Activated T-cell treated with anti-CD3 and anti-CD28 coated beads for 4 hours (primary cell): ENCODE data around the gene TIMP4.

ENCODE experiments used
- DNase-seq: peaks from one replicate; pipeline ENCODE4 v3.0.0-alpha.2; 2020

TIMP4 gene

DNA sequence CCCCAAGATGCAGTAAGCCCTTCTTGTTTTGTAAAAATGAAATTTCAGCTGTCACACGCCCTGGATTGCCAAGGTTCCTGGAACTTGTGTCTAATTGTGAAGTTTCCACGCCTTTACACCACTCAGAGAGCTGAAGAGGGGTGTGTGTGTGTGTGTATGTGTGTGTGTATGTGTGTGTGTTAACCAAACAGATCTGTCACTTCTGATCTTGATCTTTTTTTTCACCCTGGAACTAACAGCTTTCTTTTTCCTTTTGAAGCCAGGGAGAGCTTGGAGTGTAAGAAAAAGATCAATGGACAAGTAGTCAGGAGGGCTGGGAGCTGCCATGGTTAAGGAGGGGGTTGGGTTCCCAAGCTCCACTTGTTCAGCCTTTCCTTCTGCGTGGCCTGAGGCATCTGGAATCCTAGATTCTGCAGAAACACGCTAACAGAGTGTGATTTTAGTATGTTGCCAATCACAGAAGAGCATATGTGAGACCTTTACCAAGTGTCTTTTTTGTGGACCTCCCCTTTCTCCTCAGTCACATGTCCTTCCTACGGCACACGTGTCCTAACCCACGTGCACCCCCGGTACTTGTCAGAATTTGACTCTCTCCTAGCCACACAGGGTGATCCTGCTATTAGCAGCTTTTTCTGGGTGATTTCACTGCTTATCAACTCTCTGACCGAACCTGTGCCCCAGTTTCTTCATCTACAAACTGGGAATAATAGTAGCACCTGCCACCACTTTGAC lies 11.5 kb downstream of the TIMP4 start:
- no peak for DNase-seq

DNA sequence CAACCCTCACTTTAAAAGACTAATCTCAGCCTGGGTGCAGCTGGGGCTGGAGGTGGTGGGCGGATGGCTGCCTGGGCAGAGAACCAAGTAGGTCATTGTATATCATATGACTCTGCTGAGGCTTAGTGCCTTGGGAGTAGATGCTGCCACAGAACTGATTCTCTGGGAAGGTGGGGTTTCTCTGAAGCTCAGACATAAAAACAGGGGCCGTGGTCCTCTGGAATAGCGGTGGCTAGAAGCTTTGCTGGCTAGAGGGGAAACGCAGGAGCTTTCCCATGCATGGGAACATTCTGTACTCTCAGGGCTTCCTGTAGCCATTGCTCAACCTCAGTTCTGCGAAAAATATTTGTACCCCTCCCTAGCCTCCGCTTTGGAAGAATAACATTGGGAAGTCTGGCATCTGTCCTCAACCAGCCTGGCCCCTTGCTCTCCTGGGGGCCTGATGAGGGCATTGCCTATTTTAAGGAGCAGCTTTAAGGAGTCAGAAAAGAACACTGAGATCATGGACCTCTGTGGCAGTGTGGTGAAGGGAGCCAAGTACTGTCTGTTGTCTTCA lies 14.7 kb downstream of the TIMP4 start:
- DNase-seq, result no peak

DNA sequence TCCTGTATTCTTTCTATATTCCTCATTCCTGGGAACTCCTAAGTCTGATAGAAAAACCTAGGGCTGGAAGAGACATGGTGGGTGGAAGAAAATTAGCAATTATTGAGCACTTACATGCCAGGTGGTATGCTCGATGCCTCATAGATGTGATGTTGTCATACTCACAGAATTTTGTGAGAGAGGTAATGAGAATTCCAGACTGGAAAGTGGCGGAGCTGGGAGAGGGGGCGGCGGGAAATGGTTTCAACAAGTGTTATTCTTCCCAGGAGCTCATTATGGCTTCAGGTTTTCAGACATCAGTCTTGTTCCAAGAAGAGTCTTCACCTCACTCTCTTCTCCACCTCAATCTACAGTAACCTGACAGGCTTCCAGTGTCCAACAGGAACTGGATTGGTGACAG lies 16.2 kb downstream of the TIMP4 start:
- no peak for DNase-seq

DNA sequence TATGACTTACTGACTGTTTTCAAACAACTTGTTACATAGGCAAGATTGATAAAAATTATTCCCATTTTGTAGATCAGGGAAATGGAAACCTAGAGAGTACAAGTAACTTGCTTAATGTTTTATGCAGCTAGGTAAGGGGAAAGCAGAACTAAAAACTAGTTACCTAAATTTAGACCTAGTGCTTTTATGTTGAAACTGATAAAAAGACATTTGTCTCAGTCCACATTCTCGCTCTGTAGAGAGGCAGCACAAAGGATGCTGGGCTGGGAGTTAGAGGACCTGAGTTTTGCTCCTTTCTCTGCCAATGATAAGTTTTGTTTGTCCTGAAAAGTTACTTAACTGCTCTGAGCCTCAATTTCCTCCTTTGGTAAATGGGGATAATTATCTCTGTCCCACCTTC lies 17.4 kb downstream of the TIMP4 start:
- no peak for DNase-seq

DNA sequence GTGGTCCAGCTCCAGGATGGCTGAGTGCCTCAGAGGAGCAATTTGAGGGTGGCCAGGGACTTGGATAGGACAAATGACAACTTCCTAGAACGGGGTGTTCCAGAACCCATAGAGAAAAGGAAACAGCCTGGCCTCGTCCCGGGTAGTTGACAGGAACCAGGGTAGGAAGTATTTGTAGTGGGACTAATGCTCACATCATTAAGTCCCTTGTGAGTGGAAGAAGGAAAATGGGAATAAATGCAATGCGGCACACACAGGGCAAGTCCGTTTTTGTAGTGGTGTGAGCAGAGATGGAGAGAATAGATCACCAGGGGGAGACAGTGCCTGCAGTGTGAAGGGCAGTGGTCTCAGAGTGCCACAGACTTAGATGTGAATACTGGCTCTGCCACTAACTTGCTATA lies 19.6 kb downstream of the TIMP4 start:
- no peak for DNase-seq

DNA sequence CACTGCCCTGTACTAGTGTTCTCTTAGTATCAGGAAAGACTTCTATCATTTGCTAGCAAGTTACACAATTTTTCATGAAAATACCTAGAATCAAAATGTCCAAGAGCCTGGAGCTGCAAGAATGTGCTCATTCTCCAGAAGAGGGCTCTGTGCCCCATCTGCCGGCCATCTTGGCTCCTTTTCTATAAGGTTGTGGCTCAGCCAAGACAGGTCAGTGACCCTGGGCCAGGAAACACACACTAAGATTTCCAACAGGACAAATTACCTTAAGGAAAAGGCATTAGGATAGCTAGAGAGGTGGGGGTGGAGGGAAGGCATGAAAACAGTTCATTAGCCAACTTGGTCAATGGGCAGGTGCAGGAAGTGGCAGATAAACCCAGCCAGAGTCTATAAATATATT lies 20.7 kb downstream of the TIMP4 start:
- no peak for DNase-seq

DNA sequence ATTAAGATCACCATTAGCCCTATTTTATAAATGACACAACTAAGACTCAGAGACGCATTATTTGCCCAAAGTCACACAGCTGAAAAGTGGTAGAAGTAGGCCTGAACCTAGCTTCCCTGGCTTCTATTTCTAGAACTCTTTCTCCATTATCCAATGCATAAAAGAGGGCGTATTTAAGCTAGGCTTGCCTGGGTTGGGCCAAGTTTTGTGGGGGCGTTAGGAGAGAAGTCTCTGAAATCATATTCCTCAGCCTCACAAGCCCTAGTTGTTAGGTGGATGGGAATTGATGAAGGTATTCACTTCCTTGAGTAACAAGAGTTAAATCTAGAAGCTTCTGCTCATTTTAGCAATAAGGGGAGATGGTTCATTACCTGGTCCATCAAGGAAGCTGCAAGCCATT lies 22.3 kb downstream of the TIMP4 start:
- no peak for DNase-seq

DNA sequence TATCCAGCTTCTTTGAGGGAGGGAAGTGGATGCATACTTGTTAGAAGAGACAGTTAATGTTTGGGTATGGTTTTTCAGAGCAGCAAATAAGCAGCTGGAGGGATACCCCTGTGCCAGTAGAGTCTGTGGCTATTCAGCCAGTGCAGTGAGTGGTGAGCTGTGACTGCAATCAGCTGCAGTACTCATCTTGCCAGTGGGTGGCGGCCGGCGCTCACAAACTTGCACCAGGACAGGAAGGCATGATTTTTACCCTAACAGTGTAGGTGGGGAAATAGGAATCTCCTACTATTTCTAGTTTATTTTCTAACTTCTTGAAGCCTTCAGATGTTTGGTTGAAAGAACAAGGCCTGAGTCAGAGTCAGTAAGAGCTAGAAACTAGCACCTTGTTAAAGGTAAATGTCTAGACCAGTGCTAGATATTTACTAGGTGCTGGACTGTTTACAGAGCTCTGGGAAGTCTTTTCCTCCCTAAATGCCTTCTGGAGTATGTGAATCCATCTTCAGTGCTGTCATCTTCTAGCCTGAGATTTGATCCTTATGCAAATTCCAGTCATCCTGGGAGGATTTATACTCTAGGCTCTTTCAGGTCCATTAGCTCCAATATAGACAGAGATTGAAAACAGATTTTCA lies 23.6 kb downstream of the TIMP4 start:
- peak; percentile 38 for DNase-seq

DNA sequence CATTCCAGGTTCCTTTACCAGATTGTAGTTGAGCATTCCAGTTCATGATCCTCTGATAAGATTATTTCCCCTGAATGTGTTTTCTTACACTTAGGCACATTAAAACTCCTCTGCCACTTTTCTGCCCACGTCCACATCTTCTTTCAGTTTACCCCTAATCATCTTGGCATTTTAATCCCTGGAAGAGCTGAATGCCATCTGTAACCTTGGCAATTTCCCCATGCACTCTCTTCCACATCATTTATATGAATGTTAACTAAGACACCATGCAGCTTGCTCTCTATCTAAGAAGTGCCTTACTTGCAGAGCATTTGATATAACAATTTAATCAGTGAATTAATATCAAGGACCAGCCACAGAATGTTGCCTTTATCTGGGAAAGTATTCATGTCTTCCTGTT lies 25.8 kb downstream of the TIMP4 start:
- no peak for DNase-seq

DNA sequence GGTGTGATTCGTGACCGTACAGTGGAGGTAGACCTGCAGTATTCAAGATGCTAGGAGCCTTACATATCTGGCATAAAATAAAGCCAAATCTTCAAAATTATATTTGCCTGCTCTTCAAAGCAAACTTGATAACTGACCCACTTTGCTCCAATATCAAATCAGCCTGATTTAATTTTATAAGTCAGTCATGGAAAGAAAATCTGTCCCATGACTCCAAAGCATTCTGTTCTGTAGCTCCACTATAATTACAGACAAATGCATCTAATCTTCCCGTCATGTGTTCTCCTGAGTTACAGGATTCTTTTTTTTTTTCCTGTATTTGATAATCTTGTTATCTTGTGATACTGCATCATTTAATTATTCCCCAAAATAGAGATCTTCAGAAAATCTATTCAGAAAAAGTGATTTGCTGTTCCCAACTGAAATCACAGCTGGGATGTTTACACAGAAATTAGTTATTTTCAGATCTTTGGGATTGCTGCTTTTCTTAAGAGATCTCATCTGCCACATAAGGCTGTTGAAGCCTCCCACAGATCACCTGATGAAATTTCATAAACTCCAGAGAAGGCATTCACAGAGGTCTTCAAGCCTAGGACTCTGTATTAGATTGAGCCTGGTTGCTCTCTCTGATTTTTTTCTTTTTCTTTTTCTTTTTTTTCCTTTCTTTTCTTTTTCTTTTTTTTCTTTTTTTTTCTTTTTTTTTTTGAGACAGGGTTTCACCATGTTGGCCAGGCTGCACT lies 27.2 kb downstream of the TIMP4 start:
- no peak for DNase-seq

DNA sequence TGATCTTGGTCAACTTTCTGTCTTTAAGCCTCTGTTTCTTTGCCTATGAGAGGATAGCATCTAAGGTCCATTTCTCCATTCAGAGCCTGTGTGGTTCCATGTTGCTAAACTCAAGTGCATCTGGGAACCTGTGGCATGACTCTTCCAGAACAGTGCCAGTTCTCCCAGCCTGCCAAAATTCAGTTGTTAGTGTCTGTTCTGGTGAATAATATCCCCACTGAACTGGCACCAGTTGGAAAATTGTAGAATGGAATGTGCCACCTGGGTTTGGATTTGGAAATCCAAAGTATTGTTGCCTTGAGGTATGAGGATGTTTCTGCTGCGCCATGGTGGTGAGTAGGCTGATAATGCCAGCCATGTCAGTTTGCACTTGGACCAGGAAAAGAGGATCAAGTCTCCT lies 31.3 kb downstream of the TIMP4 start:
- DNase-seq, result no peak

DNA sequence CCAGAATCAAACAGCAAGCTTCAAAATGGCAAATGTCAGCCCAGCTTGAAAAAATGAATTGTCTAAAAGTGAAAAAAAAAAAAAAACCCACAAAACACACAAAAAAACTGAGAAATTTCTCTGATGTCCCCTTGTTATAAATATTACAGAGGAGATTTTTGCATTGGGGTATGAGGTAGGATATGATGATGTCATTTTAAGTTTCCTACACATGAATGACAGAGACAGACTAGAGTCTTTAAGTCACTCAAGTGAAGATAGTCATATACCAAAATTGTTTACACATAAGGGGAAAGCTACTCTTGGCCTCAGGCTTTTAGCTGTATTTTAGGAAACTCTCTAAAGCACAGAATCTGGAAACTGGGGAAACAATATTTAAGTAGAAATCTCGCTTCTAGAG lies 32.9 kb downstream of the TIMP4 start:
- DNase-seq, result no peak

DNA sequence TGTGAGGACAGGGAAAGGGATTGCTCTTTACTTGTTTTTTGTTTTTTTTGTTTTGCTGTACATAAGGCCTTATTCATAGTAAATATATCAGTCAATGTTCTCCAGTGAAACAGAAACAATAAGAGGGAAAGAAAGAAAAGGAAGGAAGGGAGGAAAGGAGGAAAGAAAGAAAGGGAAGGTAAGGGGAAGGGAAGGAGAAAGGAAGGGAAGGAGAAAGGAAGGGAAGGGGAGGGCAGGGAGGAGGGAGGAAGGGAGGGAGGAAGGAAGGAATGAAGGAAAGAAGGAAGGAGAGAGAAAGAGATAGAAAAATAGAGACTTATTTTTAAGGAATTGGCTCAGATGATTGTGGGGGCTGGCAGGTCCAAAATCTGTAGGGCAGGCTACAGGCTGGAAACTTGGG lies 37.2 kb downstream of the TIMP4 start:
- no peak for DNase-seq

DNA sequence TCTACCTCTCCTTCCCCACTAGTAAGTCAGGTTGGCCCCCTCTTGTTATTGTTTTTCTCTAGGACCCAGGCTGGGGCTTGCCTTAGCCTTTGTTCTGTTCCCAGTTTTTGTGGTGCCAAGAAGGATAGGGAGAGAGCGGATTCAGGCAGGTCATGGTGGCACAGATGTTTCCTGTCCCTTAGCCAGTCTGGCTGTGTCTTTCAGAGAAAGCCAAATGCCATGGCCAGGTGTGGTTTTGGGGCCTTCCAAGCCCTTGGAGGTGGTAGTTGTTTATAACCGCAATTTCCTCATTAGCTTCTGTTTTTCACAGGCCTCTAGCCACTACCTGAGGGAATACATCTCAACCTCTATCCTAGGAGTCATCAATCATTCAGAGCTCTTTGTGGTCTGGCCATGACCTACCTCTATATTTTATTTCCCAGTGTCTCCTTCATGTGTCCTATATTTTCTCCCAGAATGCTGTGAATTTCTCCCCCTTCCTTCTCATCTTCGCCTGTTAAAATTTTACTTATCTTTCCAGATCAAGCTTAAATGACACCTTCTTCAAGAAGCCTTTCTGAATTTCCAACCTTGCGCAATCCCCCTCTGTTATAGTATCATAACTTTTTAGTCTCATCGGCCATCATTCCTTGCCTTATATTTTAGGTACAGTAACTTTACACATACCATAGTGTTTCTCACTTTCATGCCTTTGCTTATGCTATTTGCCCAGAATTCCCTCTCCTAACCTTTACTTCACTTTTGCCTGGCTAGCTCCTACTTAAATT lies 38.2 kb downstream of the TIMP4 start:
- no peak for DNase-seq

DNA sequence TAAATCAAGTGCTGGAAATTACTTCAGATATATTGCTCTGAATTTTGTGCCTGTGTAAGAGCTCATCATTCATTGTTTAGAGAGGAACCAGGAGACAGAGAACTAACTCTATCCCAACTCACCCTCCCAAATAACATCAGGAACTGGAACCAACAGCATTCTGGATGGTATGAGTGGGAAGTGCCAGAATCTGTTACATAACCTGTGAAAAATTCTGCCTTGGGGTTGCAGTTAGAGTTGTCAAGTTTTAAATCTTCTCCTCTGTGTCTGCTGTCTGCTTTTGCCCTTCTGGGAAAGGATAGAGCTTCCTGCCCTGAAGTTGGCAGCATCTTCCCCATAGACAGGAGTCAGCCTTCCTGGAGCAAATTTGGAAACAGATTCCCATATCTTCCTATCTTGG lies 41.2 kb downstream of the TIMP4 start:
- no peak for DNase-seq

DNA sequence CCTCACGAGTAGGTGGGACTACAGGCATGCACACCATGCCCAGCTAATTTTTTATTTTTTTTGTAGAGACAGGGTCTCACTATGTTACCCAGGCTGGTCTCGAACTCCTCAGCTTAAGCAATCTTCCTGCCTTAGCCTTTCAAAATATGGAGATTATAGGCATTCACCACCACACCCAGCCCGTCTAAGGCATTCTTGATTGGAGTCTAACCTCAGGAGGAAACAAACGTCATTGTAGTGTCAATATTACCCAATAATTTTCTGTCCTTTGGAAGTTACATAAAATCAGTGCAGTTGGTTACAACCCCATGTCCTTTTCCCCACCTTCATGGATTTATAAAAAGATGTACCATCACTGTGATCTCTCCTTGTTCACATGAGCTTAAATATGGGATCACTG lies 41.8 kb downstream of the TIMP4 start:
- DNase-seq, result no peak

DNA sequence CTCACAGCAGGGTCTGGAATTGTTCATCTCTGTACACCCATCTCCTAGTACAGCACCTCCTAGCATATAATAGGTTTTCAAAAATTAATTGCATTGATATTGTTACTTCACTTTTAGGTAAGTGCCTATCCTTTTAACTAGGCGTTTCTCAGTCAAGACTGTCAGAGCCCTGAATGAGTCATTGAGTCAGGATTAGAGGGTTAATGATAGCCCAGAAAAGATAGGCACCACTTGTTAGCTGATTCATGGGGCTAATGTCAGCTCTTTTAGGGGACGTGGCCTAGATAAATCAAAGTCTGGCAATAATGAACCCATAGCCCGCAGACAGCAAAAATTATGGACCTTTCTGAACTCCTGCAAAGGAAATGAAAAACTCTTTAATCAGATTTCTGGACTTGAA lies 42.9 kb downstream of the TIMP4 start:
- no peak for DNase-seq

DNA sequence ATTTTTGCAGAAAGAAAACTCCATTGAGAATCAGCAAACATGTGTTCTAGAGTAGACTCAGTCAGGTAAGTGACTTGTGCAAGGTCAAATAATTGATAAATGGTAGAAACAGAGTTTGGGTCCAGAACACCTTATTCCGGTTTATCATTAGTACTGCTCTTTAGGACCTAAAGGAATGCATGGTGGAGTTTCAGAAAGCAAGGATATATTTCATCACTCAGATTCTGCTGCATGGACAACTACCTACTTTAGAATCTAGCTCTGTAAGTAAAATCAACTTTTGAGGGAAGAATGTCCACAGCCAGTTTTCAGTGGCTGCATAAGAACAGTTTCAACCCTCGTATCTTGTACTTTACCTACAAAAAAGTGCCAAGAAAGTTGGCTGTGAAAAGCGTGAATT lies 43.6 kb downstream of the TIMP4 start:
- DNase-seq, result no peak

DNA sequence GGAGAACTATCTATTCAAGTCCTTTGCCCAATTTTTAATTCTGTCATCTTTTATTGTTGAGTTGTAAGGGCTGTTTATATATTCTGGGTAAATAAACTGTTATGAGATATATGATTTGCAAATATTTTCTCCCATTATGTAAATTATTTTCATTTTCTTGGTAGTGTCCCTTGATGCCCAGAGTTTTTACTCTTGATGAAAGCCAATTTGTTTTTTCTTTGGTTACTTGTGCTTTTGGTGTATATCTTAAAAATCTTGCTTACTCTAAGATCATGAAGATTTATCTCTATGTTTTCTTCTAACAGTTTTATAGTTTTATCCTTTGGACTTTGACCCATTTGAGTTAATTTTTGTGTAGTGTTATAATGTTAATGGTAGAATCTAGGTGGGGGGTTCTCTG lies 44.5 kb downstream of the TIMP4 start:
- no peak for DNase-seq

DNA sequence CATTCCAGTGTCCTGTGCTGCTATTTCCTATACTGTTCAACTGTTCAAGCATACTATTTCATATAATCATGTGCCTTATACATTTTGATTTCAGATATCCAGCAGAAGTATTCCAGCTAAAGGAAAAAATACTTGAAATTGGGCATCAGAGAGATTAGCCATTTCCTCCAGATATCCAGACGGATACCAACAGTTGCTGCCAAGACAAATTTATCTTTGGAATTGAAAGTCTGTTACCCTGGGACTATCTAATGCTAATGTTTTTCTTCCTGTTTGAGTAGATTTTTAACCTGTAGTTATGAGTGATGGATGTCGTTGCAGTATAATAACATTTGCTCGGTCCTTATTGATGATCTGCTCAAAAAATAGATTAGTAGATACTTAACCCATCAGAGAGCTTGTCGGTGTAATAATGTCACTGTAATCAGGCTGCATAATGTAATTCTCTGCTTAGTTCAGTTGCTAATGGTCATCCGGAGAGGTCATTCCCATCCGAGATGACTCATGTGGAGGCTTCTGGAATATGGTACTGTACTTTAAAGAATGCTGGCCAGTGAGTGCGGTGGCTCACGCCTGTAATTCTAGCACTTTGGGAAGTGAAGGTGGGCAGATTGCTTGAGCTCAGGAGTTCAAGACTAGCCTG lies 51.5 kb downstream of the TIMP4 start:
- DNase-seq, result no peak
